ENCODE data around the gene R3HCC1L. TPM values are rescaled to one million over a fixed set of nuclear protein-coding genes. Genes with fewer than 3 reads are reported as not detected.
"Not testable (repeated sequence)": the region's sequence is repeated elsewhere in the genome, so short reads cannot be mapped to it uniquely, and the experiment has no call there.

The R3HCC1L gene
- total and polyA plus RNA-seq, 9 of the 15 experiments (the other 6 are each of a cell fraction or from before 2014, with no cell fraction given) = 9.1 to 17.8 (median 12.6) TPM

- no peak for TF ChIP-seq E2F5 (CRISPR knock-in tag; IDR thresholded peaks at IDR 0.05)
- no peak for TF ChIP-seq CHCHD3 (CRISPR knock-in tag; IDR thresholded peaks at IDR 0.05)
- no peak for TF ChIP-seq E2F8 (IDR thresholded peaks at IDR 0.05; ENCODE audit: low read depth, partially characterized antibody)
- no peak for TF ChIP-seq RAD21 (CRISPR knock-in tag; conservative IDR thresholded peaks at IDR 0.05 in 1 of 2, IDR thresholded peaks at IDR 0.05 in 1 of 2)
- TF ChIP-seq ZZZ3 (IDR thresholded peaks at IDR 0.05) = no peak
- no peak for TF ChIP-seq KLF16 (IDR thresholded peaks at IDR 0.05)
Observed at GRCh38 chr10:98131619-98132018, 2.8 kb upstream of the R3HCC1L start (continued).

- POLR2A ChIA-PET; H3K4me2 ChIP-seq (ENCODE audit: insufficient read depth, low read length); BruUV-seq (replicated peaks): not testable (repeated sequence)
Observed at GRCh38 chr10:98133075-98133752, 1.2 kb upstream of the R3HCC1L start.

More at GRCh38 chr10:98133075-98133752, 1.2 kb upstream of the R3HCC1L start:
- H3K9me3 ChIP-seq (replicated peaks; ENCODE audit: control insufficient read depth, insufficient read depth, low read depth, low read length); ATAC-seq; H4K20me1 ChIP-seq (replicated peaks; ENCODE audit: control insufficient read depth, insufficient read depth, low read length); H3K27ac ChIP-seq (ENCODE audit: extremely low read depth, low read depth, low read length); CTCF ChIA-PET (ENCODE audit: low intra/inter-chr PET ratio); DNase-seq (ENCODE audit: extremely low read depth in 1 of 4, low spot score in 3 of 4); in situ Hi-C loops (cut with MboI); H3K9ac ChIP-seq (ENCODE audit: insufficient read depth in 1 of 2, low read depth in 2 of 2, low read length in 2 of 2); FAIRE-seq; H3K9me1 ChIP-seq (ENCODE audit: control insufficient read depth, insufficient read depth, low read length); H3K4me3 ChIP-seq; H3K27me3 ChIP-seq (ENCODE audit: control insufficient read depth in 2 of 2, insufficient read depth in 2 of 2, low read length in 2 of 2); intact Hi-C loops (cut with micrococcal nuclease); H3K36me3 ChIP-seq (ENCODE audit: control insufficient read depth, insufficient read depth, low read length): not testable (repeated sequence)
- Histone ChIP-seq H2AFZ (ENCODE audit: low read depth, low read length) (0 out of 2 replicates have a peak overlapping the region, but pooled peaks have one; percentile 100), H3K79me2 (ENCODE audit: control insufficient read depth, insufficient read depth, low read length) (peaks cover 37% of the 10 kb centered on the region), H3K4me1 (replicated peaks in 1 of 2; ENCODE audit: control insufficient read depth in 2 of 2, insufficient read depth in 2 of 2, low read length in 2 of 2) (peaks cover 4 to 12% of the 10 kb centered on the region in 2 experiments; a peak in 2 of 5 replicates)
- 84% methylated on average over 5 of the region's 9 CpGs for WGBS (ENCODE audit: insufficient coverage, low coverage, missing lambda C conversion rate)
